ENCODE measurements around the gene BRME1.
A peak's percentile ranks its signal among the peaks of the same experiment; 100 is the strongest.

The BRME1 gene

GRCh38 chr19:13905634-13906520 is at the start of gene BRME1, which contains the start of gene CC2D1A:
BRME1 (minus strand) TSS chr19:13906117; CDS start chr19:13904892, 1,225 bp downstream.
CC2D1A (plus strand) TSS chr19:13906201; CDS start chr19:13906442, 241 bp downstream.
- DNase-seq: peak in 55 of 56 donors; percentile 53 to 95 (median 85)

- no peak for DNase-seq
Observed at GRCh38 chr19:13954185-13954584, 48.3 kb upstream of the BRME1 start.

DNA sequence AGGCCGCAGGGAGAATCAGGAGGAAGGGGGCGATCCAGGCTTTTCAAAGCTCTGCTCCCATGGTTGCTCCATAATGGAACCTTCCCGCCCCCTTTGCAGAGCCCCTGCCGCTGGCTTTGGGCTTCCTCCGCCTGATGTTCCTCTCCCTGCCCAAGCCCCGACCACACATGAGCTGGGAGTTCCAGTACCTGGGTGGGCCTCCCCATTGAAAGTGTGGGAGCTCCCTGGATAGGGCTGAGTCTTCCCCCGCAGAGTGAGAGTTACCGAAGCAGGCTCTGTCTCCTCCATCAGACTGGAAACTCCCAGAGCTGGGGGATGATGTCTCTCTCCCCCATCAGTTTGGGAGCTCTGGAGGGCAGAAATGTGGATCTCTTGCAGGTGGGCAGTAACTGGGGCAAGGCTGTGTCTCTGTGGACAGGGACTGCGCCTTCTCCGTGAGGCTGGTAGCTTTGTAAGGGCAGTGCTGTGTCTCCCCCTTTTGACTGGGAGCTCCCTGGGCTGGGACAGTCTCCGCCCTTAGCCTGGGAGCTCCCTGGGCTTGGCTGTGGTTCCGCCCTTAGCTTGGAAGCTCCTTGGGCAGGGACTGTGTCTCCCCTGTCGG is 47.1 kb upstream of the BRME1 start:
- peak in 12 of 56 donors; percentile 7 to 42 (median 28) for DNase-seq

DNA sequence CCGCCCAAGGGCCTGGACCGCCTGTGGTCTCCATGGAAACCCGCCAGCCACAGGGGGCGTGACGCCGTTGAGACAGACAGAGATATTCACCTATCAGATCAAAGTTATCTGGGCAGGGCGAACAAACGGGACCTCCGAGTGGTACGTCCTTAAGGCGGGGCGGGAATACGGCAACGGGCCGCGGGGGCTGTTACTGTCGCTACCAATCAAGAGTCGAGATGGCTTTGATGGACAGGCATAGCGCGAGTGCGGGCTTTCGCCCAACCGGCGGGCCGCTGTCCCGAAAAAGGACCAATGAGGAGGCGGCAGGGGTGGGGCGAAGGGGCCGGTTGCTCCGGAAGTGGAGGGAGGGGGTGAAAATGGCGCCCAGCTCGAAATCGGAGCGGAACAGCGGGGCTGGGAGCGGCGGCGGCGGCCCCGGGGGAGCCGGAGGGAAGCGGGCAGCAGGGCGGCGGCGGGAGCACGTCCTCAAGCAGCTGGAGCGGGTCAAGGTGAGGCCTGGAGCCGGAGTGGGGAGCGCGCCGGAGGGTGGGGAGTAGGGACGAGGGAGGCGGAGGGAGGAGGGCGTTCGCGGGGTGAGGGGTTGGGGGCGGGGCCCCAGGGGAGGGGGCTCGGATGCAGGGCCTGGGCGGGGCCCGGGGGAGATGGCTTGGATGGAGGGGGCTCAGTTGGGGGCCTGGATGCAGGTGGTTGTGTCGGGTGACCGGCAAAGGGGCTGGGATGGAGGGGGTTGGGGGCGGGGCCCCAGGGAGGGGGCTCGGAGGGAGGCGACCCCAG is 46.4 kb upstream of the BRME1 start, which contains the start of gene DCAF15:
Gene DCAF15 (plus strand): TSS at position 356 of the 777 bp plus-strand sequence. CDS start 4 bp downstream, at position 360.
- DNase-seq: peak; percentile 92 to 100 (median 99)

GRCh38 chr19:13951799-13952153 is 45.9 kb upstream of the BRME1 start:
- DNase-seq: no peak

DNA sequence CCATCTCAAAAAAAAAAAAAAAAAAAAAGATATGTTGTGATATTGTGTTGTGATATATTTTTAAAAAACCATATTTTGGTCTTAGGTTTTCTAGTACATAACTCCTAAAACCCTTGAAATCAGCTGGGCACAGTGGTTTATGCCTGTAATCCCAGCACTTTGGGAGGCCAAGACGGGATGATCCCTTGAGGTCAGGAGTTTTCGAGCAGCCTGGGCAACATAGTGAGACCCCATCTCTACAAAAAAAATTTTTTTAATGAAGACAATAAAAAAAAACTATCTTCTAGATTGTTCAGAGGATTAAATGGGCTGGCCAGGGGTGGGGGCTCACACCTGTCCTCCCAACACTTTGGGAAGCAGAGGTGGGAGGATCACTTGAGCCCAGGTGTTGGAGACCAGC is 45.1 kb upstream of the BRME1 start:
- no peak for DNase-seq

- no peak for DNase-seq
Observed at GRCh38 chr19:13946414-13946813, 40.5 kb upstream of the BRME1 start.

- no peak for DNase-seq
Observed at GRCh38 chr19:13942023-13942684, 36.2 kb upstream of the BRME1 start.

DNA sequence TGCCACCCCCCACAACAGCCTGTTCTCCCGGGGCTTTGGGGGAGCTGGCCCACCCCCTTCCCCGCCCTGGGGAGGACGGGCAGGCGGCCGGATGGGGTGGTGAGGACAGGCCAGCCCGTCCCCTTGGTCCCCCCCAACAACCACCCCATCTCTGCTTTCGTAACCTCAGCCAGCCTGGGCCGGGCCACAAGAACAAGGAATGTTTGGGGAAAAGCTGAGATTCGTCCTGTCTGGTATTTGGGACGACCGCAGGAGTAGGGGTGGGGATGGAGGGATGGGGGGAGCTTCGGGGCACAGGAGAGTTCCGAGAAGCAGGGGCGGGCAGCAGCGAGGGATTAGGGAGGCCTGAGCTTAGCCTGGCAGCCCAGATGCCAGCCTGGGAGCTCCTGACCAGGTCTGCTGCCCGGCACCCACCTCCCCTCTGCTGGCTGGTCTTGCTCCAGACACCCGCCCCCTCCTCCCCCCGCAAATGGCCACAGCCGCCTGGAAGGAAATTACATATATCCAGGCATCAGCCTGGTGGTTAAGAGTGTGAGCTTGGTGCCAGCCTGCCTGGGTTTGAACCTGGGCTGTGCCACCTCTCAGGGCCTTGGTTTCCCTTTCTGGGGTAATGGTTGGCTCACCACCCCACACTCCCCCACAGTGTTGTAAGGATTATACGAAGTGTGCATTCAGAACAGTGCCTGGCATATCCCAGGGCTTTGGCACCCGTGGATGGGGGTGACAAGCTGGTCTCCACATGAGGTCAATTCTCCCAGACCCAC is 32.6 kb upstream of the BRME1 start, which contains the start of gene PODNL1:
Gene PODNL1 (minus strand): TSS at position 117 of the 764 bp plus-strand sequence. CDS start 236 bp downstream, outside the sequence.
- DNase-seq: peak in 5 of 56 donors; percentile 0 to 37 (median 14)

GRCh38 chr19:13937479-13938300 is 31.8 kb upstream of the BRME1 start:
- DNase-seq: peak in 1 of 56 donors; percentile 24

DNA sequence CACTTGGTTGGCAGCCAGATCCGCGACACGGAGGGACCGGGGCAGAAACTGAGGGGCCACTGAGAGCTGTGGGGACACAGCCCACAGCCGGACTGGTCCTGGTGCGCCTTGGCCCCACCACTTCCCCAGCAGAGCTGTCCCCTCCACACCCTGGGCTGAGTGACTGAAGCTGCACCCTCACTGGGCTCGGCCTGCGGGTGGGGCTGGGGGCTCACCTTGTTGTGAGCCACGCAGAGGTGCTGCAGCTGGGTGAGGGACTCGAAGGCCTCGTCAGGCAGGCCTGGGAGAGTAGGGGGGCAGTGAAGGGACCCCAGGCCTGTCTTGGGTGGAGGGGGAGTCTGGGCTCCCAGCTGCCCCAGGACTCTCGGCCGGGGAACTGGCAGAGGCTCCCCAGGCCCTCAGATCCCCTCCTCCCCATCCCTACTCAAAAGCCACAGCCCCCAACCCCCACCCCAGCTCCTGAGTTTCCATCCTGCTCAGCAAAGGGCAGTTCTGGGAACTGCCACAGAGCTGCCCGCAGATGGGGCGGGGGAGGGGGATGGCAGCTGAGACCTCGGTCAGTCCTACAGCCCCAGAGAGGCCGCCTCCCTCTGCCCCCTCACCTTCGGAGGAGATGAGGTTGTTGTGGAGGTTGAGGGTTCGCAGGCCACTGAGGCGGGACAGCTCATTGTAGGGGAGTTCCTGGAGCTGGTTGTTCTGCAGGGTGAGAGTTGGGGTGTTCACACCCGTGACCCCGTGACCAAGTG is 30.0 kb upstream of the BRME1 start:
- no peak for DNase-seq

DNA sequence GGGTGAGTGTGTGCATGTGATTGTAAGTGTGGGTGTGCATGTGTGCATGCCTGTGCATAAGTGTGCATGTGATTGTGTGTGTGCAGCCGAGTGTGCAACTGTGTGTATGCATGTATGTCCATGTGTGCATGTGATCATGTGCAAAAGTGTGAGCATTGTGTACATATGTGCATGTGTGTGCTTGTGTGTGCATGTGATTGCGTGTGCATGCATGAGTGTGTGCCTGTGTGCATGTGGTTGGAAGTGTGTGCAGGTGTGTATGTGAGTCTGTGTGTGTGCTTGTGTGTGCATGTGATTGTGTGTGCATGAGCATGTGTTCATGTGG is 28.8 kb upstream of the BRME1 start:
- no peak for DNase-seq

DNA sequence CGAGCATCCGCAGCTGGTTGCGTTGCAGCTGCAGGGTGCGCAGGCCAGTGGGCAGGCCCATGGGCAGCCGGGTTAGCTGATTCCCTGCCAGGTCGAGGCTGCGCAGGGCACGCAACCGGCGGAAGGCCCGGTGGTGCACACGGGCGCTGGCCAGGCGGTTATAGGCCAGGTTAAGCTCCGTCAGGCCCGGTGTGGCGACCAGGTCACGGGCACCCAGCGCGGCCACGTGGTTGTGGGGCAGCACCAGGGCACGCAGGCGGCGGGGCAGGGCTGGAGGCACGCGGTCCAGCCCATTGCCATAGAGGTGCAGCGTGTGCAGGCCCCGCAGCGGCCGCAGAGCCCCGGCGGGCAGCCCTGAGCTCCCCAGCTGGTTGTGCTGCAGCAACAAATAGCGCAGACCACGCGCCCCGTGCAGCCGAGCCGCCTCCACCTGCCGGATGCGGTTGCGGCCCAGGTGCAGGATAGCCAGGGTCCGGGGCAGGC is 27.0 kb upstream of the BRME1 start:
- no peak for DNase-seq

GRCh38 chr19:13932149-13932637 is 26.3 kb upstream of the BRME1 start:
- no peak for DNase-seq

GRCh38 chr19:13931391-13932148 is 25.7 kb upstream of the BRME1 start:
- no peak for DNase-seq

- no peak for DNase-seq
Observed at GRCh38 chr19:13930402-13930801, 24.5 kb upstream of the BRME1 start.

DNA sequence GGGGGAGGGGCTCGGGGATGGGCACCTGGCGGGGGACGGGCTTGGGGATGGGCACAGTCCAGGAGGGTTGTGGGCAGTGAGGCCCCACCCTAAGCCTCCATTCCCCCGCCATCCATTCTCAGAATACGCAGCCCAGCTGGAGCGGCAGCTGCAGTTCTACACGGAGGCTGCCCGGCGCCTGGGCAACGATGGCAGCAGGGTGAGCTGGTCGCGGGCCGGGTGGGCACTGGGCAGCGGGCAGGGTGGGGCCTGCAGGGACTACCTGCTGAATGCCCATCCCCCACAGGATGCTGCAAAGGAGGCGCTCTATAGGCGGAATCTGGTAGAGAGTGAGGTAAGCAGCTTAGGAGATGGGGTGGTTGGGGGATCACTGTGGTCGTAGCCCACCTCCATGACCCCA is 24.0 kb upstream of the BRME1 start:
- no peak for DNase-seq

GRCh38 chr19:13929340-13929739 is 23.4 kb upstream of the BRME1 start:
- no peak for DNase-seq

Measured in nucleus accumbens (tissue), 56 donors.